Measurements from ENCODE around the gene MARCHF11.

Gene MARCHF11

GRCh38 chr5:16128944-16129343, 50.6 kb downstream of the MARCHF11 start:
- DNase-seq = no peak

DNA sequence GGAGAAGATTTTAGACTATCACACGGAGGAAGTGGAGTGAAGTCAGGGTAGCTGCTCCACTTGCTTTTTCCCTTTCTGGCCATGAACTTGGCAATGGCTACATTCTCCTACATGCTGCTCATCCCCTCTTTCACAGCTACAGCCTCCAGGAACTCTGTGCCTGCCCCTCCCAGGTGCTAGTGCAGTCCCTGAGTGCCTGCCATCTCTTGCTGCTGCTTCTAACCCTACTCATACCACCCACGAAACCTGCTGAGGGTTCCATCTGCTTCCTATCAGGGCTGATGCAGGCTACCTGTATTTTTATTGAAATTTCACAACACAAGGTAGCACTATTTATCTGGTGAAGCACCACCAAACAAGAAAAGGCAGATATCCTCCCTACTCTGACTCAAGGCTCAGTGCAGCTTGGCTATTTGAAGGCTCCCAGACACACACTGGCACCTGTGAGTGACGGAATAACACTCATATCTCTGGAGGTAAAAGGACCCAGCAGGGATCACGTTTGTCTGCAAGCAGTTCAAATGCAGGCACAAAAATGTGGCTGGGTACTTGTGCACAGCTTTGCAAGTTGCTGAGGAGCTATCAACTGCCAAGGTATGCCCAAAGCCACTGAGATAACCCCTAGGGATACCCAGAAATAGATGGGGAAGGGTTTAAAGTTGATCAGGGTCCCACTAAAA, 51.6 kb downstream of the MARCHF11 start:
- DNase-seq = no peak

- no peak for DNase-seq
Observed at GRCh38 chr5:16120579-16120978, 59.0 kb downstream of the MARCHF11 start.

DNA sequence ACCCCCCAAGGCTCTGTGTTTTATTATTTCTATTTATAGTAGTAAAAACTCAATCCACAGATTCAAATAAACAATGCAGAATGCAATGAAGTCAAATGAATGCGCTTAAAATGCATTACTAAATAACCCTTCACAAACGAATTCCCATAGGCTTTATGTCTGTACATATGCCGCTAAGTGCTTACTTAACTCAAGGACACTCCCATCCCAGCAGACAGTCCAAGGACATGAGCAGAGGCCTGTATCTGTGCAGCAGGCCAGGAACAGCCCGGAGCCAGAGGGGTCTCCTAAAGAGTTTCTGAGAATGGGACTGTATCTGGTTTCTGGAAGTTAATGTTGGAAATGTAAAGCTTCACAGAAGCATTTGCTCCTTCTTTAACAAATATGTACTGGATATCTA, 59.8 kb downstream of the MARCHF11 start:
- DNase-seq = no peak

GRCh38 chr5:16115140-16115539, 64.5 kb downstream of the MARCHF11 start:
- DNase-seq = no peak

GRCh38 chr5:16108418-16108817, 71.2 kb downstream of the MARCHF11 start:
- DNase-seq = no peak

DNA sequence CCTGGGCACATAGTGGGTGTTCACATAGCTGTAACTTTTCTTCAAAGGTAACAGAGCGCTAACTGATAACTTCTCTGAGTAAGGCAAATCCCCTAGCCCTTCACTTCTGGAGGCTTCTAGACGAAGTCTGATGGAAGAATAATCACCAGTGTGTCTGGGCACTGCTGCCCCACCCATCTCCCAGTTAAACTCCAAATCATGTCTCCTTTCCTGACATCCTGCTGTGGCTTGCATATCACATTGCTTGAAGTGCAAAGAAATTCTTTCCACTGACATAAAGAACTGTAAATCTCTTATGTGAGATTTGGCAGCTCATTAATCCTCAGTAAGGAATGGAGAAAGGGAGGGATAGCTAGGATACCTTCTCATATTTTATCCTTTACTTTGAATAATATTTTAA, 74.6 kb downstream of the MARCHF11 start:
- DNase-seq = no peak

- no peak for DNase-seq
Observed at GRCh38 chr5:16095612-16096011, 84.0 kb downstream of the MARCHF11 start.

- DNase-seq = no peak
Observed at GRCh38 chr5:16090270-16090669, 89.3 kb downstream of the MARCHF11 start.

- DNase-seq = no peak
Observed at GRCh38 chr5:16082982-16083381, 96.6 kb downstream of the MARCHF11 start.

DNA sequence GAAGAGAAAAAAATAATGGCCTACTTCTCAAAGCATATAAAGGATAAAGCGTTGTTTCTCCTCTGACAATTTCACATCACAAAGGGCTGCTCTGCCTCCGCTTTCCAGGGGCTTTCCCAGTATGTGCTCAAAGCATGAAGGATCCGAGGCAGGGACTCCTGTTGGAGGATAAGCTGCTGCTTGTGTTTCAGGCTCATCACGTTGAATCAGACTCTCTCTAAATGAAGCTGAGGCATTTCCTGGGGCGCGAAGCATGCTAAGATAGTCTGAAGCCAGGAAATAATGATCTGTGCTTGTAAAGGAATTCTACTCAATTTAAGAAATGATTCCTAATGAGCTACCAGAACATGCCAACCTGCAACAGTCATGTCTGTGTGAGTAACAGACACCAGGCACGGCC, 97.5 kb downstream of the MARCHF11 start:
- DNase-seq = no peak

- no peak for DNase-seq
Observed at GRCh38 chr5:16081376-16081955, 98.1 kb downstream of the MARCHF11 start.

- DNase-seq = no peak
Observed at GRCh38 chr5:16076657-16077056, 102.9 kb downstream of the MARCHF11 start.

GRCh38 chr5:16074358-16074757, 105.2 kb downstream of the MARCHF11 start:
- no peak for DNase-seq

DNA sequence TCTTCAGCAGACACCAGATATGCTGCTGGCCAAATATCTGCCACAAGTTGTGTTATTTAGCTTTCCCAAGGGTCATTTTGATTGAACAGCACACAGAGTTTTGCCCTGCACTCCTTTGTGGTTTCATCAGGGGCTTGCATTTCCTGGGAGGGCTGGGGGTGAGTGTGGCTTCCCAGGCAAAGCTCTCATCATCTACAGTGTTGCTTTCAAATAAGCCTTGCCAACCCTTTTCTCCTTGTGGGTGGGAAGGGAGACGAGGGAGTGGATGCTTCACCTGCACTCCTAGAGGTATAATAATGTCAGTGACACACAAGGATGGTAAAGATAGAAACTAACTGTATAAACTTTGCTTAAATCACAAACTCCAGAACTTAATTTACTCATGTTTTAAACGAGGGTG, 107.0 kb downstream of the MARCHF11 start:
- DNase-seq = no peak

DNA sequence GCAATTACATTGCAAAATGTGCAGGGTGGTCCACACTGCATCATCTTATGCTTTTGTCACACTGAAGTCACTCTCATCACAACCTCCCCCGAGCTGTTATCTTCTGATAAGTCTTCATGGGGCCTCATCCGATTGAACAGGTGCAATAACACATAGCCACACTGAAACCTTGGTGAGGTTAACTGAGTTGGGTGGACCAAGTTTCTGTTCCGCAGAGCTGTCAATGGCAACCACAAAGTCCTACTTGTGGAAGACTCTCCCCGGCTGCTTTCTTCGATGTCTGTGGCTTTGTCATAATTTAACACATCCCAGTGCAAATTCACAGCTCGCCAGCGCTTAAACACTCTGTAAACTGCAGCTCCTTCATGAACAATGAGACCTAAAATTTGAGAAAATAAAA, 112.2 kb downstream of the MARCHF11 start:
- no peak for DNase-seq

DNA sequence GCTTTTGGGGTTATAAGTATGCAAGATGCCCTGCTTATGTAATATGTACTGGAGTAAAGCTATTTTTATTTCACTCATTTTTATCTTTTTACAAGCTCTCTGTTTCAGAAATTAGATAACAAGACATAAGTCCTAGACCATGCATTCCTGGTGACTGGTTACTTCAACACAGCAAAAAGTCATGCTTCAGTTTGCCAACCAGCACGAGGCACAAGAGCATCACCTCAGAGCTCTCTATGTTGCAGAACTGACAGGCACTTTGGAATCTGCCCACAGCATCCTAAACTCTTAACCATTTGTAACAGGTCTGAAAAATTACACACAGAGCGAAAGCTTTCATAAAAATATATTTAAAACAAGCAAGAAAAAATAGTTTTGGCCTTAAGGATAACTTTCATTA, 112.8 kb downstream of the MARCHF11 start:
- DNase-seq = no peak

GRCh38 chr5:16066320-16066719, 113.3 kb downstream of the MARCHF11 start:
- no peak for DNase-seq

DNA sequence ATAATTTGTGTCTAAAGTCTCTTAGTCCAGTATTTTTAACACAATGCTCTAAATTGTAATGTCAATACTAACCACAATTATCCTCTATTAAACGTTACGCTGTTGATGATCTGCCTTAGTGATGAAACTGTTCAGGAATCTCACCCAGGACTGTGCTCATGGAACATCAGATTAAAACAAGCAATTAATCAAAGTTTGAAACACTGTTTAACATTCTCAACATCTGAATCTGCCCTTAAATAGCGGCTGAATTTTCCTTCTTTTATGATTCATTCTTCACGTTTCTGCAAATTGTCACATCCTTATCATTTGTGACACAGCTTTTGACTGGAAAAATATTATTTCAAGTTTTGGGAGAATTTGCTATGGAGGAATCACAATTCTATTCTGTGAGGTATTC, 113.8 kb downstream of the MARCHF11 start:
- no peak for DNase-seq

- no peak for DNase-seq
Observed at GRCh38 chr5:16064135-16064893, 115.3 kb downstream of the MARCHF11 start.

- no peak for DNase-seq
Observed at GRCh38 chr5:16061163-16061562, 118.4 kb downstream of the MARCHF11 start.

- no peak for DNase-seq
Observed at GRCh38 chr5:16057277-16057676, 122.3 kb downstream of the MARCHF11 start.

GRCh38 chr5:16051246-16051755, 128.3 kb downstream of the MARCHF11 start:
- DNase-seq = no peak

- no peak for DNase-seq
Observed at GRCh38 chr5:16050414-16050813, 129.2 kb downstream of the MARCHF11 start.
